ENCODE measurements around the gene PRKN.

The PRKN gene

DNA sequence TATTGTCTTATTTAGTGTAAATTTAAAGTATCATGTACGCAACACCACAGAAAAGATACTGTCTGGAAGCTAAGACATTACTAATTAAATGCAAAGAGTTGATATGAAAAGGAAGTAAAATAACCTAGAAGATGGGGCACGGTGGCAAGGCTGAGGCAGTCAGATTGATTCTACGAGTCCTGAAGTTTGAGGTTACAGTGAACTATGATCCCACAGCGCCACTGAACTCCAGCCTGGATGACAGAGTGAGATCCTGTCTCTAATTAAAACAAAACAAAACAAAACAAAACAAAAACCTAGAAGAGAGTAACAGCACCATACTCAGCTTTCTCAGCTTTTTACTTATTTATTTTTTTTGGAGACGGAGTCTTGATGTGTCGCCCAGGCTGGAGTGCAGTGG, 199.0 kb downstream of the PRKN start:
- DNase-seq, result no peak

DNA sequence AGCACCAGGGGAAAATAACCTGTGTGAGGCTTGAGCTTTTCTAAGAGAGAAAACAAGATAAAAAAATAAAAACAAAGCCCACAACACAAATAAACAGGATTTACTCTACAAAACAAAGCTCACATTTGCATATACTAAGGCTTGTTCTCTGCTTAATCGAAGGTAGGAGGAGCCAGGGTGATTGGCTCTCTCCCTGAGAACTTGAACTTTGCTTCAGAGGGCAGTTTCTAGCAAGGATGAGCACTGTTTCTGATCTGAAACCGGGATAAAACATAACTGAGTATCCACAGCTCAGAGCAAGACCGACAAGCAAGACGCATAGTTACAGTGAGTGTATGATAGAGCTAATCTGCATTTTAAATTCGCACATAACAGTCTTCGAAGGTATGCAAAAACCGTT, 200.6 kb downstream of the PRKN start:
- DNase-seq, result no peak

DNA sequence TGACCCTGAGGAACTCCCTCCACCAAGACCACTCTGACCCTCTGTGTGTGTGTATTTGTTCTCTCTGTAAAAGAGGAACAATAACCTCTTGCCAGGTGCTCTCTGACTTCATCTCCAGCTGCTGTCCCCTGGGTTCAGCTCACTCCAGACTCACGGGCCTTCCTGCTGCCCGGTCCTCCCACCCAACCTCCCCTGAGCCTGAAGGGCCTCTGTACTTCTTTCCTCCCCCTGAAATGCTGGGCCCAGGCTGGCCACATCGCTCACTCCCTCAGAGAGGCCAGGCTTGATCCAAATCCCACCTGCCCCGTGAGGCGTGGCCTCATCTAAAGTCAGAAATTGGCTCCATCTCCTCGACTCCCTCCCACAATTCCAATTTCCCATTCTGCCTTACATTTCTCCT, 202.4 kb downstream of the PRKN start:
- no peak for DNase-seq

DNA sequence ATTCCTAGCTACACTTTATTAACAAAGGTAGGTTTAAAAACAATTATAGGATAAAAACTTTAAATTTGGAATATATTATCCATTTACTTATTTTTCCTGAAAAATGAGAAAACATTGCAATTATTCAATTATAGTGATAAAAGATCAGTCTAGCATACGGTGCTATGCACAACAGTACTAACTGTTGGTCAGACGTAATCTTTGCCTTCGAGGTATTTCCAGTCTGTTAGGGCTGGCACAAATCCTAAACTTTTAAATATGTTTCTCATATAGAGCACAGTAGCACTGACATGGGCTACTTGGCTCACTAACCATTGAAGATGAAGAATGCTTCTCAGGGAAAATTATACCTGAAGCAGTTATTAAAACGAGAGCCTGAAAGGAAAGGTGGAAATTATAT, 214.8 kb downstream of the PRKN start:
- no peak for DNase-seq

DNA sequence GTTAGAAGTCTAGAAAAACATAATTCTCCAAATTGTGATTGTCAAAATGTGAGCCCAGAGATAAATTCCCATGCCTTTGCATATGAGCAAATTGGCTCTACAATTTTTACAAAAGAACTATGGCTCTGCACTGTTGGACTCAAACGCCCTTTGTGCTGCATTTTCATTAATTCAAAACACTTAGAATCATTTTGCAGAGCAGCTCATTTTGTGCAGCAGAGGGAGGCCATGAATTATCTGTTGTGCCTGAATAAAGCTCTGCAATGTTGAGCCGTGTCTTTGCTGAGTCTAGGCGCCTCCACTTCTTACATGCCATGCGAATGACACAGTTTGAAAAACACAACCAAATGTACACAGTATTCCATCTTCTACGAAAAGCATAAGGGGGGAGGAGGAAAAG, 230.2 kb downstream of the PRKN start:
- no peak for DNase-seq

DNA sequence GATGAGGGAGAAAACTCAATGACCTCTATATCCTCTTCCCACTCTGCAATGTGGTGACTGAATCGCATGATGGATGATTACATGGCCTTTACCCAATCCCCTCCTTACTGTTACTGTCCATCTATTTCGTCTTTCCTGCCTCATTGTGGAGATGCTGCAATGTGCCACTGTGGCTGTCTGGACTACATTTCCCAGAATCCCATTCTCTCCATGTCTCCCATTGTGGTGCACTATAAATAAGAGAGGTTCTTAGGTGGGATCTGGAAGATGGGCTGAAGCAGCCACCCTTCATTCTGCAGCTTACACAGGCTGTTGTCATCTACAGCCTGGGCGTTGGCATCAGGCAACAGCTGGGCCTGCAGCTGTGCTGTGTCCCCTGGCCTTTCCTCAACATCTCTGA, 233.6 kb downstream of the PRKN start:
- DNase-seq, result no peak

DNA sequence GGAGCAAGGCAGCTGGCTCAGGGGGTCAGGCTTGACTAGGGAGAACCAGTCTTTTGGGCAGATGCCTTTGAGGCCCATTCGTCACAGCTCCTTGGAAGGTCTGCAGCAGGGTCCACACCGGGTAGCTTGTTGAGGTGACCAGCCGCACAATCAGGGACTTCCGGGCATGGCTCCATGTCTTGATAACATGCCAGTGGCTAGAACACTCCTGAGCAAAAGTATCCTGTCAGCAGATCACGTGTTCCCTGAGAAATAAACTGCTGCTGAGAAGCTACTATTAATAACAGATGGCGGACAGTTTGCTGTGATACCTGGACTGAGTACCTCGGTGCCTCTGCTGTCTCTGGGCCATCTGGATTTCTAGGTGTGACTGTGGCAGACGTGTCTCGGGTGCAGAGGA, 235.9 kb downstream of the PRKN start:
- DNase-seq, result no peak

DNA sequence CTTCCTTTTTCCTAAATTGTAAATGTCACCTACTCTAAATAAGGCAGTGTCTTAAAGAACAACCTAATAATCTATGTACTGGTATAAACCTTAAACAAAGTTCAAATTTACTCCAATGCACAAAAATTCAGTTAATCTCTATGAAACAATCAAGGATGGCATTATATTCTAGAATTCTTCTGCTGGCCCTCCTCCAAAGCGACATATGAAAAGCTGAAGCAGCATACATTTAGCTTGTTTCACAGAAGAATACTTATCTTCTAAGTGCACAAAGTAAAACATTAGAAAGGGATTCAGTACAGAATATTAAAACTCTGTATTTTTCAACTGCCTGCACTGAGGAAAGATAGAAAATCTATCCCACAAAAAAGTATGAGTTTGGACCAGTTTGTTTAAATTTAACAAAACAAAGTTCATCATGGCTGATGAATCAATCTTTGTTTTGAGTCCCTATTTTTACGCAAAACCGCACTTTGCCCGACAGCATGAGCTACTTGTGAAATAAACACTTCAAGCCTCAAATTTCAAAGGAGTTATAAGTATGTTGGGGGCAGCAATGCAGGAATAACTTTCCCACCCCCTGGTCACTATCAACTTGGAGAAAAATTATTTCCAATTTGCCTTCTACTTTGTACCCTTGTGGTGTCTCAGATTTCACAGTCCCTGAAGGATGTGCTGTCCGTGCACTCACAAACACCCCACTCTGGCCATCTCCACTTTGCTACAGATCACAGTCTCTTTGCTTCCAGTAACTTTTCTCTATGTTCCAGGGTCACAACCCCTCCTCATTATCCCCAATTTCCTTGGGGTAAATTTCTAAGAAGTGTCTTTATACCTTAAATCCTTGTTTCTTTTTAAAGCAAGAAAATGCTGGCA, 238.2 kb downstream of the PRKN start:
- DNase-seq, result no peak

DNA sequence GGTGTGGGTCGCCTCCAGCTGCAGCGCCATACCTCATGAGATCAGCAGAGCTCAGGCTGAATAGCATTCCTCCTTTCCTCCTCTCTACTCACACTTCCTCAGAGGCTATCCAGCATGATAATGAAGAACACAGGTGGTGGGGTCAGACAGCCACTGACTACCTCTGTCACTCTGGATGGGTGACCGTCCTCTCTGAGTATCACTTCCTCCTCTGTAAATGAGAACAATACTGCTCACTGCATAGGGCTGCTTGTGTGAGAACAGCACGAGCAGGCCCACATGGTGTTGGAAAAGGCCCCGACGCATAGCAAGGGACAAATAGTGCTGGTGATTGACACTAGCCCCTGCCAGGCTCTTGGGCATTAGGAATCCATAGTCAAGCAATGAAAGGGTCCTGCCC, 239.1 kb downstream of the PRKN start:
- DNase-seq, result no peak

DNA sequence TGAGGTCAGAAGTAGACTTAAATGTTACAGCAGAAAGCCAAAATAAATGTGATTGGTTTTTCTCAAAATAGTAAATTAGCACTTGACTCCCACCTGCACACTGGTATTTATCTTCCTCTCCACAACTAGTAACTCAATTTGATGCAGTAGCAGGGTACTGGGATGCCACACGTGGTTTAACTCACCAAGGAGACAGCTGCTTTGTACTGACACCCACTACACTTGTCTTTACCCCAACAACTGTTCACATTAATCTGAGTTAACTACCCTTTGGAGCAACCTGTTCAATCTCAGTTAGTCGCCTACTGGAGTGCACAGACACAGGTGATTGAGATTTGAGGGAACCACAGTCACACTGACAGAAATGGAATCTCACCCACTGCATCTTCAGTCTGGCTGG, 242.1 kb downstream of the PRKN start:
- DNase-seq, result no peak

DNA sequence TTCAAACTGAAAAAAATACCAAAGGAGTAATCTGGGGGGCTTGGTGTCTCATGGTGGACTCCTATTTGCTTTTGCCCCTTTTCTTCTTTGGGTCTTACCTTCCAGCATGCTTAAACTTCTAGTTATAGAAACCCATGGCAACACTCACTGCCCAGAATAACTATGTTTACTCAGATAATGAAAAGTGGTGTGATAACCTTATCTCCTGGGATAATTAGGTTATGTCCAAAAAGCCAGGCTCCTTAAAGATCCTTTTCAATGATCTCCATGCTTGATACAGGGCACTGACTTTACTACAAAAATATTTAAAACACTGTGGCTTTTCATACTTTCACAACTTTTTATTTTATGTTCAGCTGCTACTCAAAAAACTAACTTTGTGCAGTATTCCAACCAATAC, 245.6 kb downstream of the PRKN start:
- DNase-seq, result no peak

DNA sequence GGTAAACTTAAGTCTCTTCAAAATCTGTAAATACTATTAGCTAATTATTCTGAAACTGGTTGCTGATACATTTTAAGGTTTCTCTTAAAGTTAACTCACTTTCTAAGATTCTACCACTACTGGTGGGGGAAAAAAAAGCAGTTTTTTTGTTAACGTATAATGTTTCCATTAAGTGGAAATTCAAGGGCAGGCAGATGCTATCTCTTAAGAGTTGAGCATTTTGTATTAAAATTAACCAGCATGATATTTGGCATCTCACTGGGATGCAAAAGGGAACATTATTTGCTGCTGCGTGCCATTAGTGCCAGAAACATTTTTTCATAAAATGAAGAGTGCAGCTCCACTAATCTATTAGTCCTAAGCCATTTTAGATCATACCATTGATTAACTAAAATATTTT, 246.2 kb downstream of the PRKN start:
- DNase-seq, result no peak

DNA sequence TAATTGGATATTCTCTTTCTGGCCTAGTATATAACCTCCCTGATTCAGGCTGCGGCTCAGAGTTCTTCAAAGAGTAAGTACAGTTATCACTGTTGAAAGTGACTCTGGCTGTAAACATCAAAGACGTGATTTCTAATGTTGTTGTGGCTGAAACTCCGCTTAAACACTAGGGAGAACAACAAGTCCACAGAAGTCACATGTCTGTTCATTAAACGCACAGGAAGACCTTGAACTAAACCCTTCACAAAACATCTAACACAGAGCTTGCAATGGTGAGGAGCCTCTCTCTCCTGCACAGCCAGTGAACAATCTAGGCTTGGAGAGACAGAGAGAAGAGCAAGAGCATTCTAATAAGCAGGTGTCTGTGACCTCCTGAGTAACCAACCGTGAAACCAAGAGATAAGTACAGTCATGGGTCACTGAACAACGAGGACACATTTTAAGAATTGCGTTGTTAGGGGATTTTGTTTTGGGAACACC, 249.3 kb downstream of the PRKN start:
- no peak for DNase-seq

DNA sequence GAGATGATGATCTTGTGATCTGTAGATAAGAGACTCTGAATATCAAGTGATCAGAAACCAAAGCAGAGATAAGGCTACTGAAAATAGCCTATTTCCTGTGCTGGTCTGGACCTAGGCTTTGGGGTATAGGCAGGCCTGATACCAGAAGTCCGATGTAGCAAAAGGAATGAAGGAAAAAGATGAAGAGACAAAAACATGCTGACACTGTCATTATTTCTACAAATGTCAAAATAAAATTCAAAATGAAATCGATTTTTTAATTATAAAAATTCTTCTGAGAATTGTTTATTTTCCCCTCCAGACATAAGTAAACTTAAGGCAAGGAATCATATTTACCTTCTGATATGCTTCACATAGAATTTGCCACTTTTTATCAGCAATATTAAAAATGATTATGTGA, 252.8 kb downstream of the PRKN start:
- no peak for DNase-seq

DNA sequence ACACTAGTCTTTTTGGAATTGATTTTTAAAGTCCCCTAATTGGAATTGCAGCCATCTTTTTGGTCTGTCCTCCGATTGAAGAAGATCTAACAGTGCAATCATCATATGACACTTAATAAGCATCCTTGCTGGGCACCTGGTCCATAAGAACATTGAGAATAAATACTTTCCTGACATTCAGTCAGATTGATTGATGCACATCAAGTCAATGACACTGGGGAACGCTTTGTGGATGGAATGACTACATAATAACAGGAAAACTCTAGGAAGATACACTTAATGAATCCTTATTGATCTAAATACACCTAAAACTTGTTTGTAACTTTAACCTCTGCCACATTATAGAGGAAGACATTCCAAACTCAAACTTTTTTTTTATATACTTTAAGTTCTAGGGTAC, 255.7 kb downstream of the PRKN start:
- no peak for DNase-seq

DNA sequence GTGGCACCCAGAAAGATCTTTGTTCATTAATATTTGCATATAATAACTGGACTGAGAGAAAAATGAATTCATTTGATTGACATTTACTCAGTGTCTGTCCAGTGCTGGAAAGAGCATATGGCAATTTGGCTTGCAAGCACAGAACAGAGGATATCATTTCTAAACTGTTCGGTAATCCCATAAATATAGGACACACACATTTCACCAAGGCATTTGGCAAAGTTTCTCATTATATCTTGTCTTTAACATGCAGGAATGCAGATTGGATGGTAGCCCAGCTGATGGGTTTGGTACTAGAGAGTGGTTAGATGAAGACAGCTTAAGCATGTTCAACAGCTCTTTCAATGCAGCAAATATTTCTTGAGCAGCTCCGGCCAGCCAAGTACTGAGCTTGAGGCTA, 259.2 kb downstream of the PRKN start:
- no peak for DNase-seq

DNA sequence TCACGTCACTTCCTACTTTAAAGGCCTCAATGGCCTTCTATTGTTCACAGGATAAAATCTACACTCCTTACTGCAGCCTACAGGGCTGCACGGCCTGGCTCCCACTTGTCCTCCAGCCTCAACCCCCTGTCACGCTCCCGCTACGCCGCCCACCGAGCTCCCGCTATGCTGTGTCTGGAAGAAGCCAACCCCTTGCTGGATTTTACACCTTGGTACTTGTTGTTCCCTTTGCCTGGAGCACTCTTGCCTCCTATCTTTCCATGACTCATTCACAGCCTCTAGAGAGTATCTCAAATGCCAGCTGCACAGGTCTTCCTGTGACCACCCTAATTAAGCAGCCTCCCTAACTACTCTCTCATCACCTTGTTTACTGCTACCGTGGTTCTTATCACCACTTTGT, 259.9 kb downstream of the PRKN start:
- no peak for DNase-seq

DNA sequence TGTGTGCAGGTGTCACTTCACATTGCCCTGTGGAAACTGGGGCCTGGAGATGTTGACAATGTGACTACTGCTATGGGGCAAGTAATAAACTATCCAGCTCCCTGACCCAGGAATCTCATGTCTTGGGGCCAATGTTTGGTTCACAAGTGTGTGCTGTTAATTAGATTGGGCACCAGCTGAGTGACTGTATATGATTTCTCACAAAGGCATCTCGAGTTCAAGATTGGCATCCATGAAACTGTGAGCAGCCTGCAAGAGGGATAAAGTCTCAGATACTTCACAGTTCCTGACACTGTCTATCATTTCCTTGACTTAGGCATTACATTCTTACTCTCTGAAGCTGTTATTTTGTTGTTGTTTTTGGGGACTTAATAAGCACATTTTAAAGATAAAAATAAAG, 264.0 kb downstream of the PRKN start:
- no peak for DNase-seq

DNA sequence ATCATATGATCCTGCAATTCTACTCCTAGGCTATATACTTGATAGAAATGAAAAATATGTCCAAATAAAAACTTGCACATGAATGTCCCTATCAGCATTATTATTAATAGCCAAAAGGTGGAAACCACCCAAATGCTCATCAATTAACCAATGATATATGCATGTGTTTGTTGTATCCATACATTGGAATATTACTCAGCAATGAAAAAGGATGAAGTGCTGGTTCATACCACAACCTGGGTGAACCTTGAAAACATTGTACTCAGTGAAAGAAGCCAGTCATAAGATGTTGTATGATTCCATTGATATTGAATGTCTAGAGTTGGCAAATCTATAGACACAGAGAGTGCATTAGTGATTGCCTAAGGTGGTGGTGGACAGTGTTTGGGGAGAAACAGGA, 267.6 kb downstream of the PRKN start:
- no peak for DNase-seq

DNA sequence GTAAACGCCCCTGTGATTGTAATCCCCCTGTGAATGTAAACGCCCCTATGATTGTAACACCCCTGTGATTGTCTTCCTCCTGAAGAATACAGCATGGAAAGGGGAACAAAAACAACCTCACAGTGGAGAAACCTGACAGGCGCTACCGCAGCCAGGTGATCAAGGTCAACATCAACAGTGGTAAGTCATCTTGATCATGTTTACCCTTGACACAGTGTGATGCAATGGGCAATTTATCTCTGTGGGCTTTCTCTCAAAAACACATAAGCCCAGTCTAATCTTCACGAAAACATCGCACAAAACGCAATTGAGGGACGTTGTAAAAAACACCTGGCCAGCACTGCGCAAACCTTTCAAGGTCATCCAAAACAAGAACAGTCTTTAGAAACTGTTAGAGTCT, 277.2 kb downstream of the PRKN start:
- DNase-seq, result no peak

DNA sequence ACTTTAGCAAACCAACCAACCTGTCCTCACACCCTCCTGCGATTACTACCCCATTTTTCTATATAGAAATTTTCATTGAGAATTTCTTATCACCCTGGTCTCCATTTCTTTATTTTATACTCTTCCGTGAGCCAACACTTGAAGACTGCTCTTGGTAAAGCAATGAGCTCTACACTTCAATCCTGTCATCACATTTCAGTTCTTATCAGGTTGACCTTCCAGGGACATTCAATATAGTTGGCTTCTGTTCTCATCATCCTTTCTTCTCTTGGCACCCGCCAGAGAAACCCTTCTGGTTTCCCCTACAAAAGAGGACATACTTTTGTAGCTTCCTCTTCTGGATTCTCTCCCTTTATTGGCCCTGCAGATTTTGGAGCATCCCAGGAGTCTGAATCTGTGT, 279.3 kb downstream of the PRKN start:
- no peak for DNase-seq

DNA sequence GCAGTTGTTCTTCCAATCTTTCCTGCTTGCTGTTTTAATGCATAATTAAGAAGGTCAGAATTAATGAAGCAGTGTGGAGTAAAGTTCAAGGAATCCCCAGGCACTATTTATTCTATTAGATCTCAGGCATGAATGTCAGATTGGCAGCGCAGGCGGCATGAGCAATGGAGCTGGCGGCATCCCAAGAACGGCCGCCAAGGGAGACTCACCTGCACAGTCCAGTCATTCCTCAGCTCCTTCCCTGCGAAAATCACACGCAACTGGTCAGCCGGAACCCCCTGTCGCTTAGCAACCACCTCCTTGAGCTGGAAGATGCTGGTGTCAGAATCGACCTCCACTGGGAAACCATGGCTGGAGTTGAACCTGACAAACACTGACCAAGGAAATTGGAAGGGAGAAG, 284.5 kb downstream of the PRKN start:
- DNase-seq, result no peak

DNA sequence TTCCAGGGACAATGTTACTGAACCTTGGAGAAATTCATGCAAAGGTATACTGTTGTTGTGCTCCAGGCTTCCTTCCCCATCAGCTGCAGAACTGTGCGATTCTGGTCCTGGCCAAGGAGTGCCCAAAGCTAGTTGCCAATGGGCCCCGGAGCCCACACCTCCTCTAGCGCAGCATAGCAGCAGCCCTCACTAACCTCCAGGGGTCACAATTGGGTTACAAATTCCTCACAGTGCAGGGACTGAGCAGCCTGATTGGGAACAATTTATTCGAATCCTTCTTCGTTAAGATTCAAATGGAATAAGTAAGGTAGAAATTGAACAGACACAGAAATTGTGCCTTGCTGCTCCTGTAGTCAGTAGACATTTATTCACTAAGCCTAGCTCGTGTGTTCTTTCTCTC, 284.9 kb downstream of the PRKN start:
- DNase-seq, result no peak

DNA sequence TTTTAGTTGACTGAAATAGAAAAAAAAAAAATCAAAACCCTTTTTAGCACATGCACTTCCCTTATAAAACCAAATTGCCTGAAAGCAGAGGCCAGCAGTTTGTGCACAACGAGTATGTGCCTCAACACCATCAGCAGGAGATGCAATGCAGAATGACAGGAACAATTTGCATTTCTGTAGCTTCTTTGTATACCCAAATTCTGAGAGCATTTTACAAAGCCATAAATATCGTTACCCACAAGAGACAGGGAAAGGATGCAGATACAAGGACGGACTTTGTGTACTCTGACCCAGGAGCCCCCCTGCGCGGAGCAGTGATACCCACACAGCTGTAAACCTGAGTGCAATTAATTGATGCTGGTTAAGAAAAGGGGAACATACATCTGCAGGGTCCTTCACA, 285.6 kb downstream of the PRKN start:
- DNase-seq, result no peak

DNA sequence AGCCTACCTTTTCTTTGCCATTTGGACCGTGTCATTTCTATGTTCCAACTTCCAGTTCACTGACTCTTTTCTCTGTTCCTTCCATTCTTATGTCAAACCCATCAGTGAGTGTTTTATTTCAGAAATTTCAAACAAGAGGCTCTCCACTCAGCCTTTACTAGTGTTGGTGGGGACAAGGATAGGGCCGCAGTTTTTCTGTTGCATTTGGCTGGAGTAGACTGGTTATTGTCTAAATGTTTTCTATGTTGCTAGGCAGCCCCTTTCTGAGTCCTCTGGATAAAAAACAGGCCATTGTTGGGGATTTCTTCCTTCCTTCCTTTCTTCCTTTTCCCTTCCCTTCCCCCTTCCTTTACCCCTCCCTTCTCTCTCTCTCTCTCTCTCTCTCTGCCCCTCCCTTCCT, 288.6 kb downstream of the PRKN start:
- no peak for DNase-seq
